ENCODE results near the gene TRAF3IP3.

GRCh38 chr1:209802780-209803152, 46.9 kb downstream of the TRAF3IP3 start:
- TF ChIP-seq CTCF (IDR thresholded peaks at IDR 0.05; ENCODE audit: extremely low read depth in 1 of 2, insufficient read depth in 1 of 2, low read depth in 1 of 2, low read length in 2 of 2) (no peak), MAX (IDR thresholded peaks at IDR 0.05; ENCODE audit: insufficient read depth, insufficient read length) (no peak), EZH2 (IDR thresholded peaks at IDR 0.05; ENCODE audit: borderline replicate concordance, low read depth, low read length, severe bottlenecking) (no peak), JUN (IDR thresholded peaks at IDR 0.05; ENCODE audit: borderline replicate concordance, insufficient read depth, insufficient read length, low read depth) (no peak)
